Uterus (tissue), 2 donors: ENCODE data around the gene TMSB4X.

ENCODE experiments used
- POLR2A ChIP-seq, 2 donors: fragments of 450-650 bp; IDR thresholded peaks; one replicate each; pipeline ENCODE4 v1.6.1; 2016; ENCODE audit warnings: antibody characterized with exemption in 2 of 2, mild to moderate bottlenecking in 1 of 2, moderate library complexity in 1 of 2
- TF ChIP-seq, protein P1 (sequence below), 4 experiments: fragments of 200-600 bp in 2 of 4; fragments of 450-650 bp in 2 of 4; sonication (generic) in 2 of 4; IDR thresholded peaks; one replicate each; pipeline ENCODE4 v1.5.1; 2016 to 2019; ENCODE audit warnings: antibody characterized with exemption in 4 of 4, mild to moderate bottlenecking in 2 of 4, moderate library complexity in 1 of 4

DNA sequence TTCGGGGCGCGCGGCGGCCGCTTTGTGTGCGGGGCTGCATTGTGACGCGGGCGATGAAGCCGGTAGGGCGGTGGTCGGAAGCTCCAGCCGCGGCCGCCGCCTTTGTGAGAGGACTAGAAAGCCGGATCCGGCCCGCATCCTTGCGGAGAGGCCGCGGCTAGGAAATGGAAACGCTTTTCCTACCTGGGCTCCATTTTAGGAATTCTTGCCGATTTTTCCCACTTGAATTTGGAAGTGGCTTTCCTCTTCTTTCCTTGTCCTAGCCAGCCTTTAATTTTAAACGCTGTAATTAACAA lies 708 bp downstream of the TMSB4X start:
- TF ChIP-seq, protein P1, sequence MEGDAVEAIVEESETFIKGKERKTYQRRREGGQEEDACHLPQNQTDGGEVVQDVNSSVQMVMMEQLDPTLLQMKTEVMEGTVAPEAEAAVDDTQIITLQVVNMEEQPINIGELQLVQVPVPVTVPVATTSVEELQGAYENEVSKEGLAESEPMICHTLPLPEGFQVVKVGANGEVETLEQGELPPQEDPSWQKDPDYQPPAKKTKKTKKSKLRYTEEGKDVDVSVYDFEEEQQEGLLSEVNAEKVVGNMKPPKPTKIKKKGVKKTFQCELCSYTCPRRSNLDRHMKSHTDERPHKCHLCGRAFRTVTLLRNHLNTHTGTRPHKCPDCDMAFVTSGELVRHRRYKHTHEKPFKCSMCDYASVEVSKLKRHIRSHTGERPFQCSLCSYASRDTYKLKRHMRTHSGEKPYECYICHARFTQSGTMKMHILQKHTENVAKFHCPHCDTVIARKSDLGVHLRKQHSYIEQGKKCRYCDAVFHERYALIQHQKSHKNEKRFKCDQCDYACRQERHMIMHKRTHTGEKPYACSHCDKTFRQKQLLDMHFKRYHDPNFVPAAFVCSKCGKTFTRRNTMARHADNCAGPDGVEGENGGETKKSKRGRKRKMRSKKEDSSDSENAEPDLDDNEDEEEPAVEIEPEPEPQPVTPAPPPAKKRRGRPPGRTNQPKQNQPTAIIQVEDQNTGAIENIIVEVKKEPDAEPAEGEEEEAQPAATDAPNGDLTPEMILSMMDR (IDR thresholded peaks at IDR 0.05): no peak
- TF ChIP-seq POLR2A (IDR thresholded peaks at IDR 0.05): no peak
